HepG2 (cell line): ENCODE results near the gene RINL. TPM values are rescaled to one million over a fixed set of nuclear protein-coding genes. Genes with fewer than 3 reads are reported as not detected.
A peak's percentile ranks its signal among the peaks of the same experiment; 100 is the strongest.

Experiments used
- CBX2 ChIP-seq, 2 experiments: fragments of 200-600 bp in 1 of 2; sonication (generic); formaldehyde crosslinking in 1 of 2; IDR thresholded peaks; 2 replicates each; pipeline versions ENCODE4 v1.7.0 to v1.8.1; 2018 to 2022; ENCODE audit warnings: low read depth in 2 of 2, low read length in 1 of 2, mild to moderate bottlenecking in 1 of 2, missing genetic modification reagents in 1 of 2
- CEBPG ChIP-seq: IDR thresholded peaks from 2 replicates; pipeline ENCODE4 v1.6.1; 2016
- FOXM1 ChIP-seq: sonication (generic); formaldehyde crosslinking; IDR thresholded peaks from 2 replicates; pipeline ENCODE4 v1.5.0; 2020; ENCODE audit warnings: missing genetic modification reagents
- HMG20A ChIP-seq: IDR thresholded peaks from 2 replicates; pipeline ENCODE4 v1.6.1; 2016; ENCODE audit warnings: borderline replicate concordance
- HNRNPL ChIP-seq: fragments of 200-400 bp; formaldehyde crosslinking; IDR thresholded peaks from 2 replicates; pipeline ENCODE4 v1.6.1; 2017; ENCODE audit warnings: mild to moderate bottlenecking, low read depth, low read length
- NAIF1 ChIP-seq: sonication (generic); formaldehyde crosslinking; IDR thresholded peaks from 2 replicates; pipeline ENCODE4 v1.5.0; 2020; ENCODE audit warnings: mild to moderate bottlenecking, missing genetic modification reagents, borderline replicate concordance
- PHF8 ChIP-seq: sonication (generic); formaldehyde crosslinking; IDR thresholded peaks from 2 replicates; pipeline ENCODE4 v1.5.0; 2020; ENCODE audit warnings: missing genetic modification reagents
- REL ChIP-seq: sonication (generic); formaldehyde crosslinking; conservative IDR thresholded peaks from 2 replicates; pipeline ENCODE4 v1.8.0; 2022; ENCODE audit warnings: mild to moderate bottlenecking, missing genetic modification reagents, moderate library complexity
- SMAD9 ChIP-seq: sonication (generic); formaldehyde crosslinking; IDR thresholded peaks from 2 replicates; pipeline ENCODE4 v1.5.1; 2020; ENCODE audit warnings: mild to moderate bottlenecking, missing genetic modification reagents
- SMARCE1 ChIP-seq: fragments of 450-650 bp; IDR thresholded peaks from 2 replicates; pipeline ENCODE4 v1.6.1; 2017; ENCODE audit warnings: borderline replicate concordance
- SRSF4 ChIP-seq: fragments of 200-400 bp; formaldehyde crosslinking; IDR thresholded peaks from one replicate; pipeline ENCODE4 v1.6.1; 2018; ENCODE audit warnings: mild to moderate bottlenecking, low read depth, low read length, moderate library complexity; ENCODE audit not compliant: poor library complexity, severe bottlenecking
- ZFYVE20 ChIP-seq: sonication (generic); formaldehyde crosslinking; IDR thresholded peaks from 2 replicates; pipeline ENCODE4 v1.8.0; 2023; ENCODE audit warnings: low read depth, mild to moderate bottlenecking, moderate library complexity, missing genetic modification reagents, borderline replicate concordance
- ZNF33B ChIP-seq: sonication (generic); formaldehyde crosslinking; IDR thresholded peaks from 2 replicates; pipeline ENCODE4 v1.5.1; 2020; ENCODE audit warnings: mild to moderate bottlenecking, missing genetic modification reagents
- polyA plus RNA-seq, 8 experiments: library from polyadenylated mRNA; depleted of rRNA in 3 of 8; stranded (reverse) in 7 of 8; unstranded in 1 of 8; fragments of >200 nt; fragmentation: Illumina TruSeq in 4 of 8; extraction: Trizol in 4 of 8; gene quantifications; 2 replicates each; pipeline versions ENCODE4 v1.2.1 to v1.2.3, GENCODE V29; 2011 to 2016; ENCODE audit warnings: low read depth in 4 of 8, missing spikeins in 1 of 8, mixed read lengths in 1 of 8; ENCODE audit not compliant: insufficient read depth in 1 of 8
- total RNA-seq, 5 experiments: library from RNA; depleted of rRNA; stranded (reverse); fragments of >200 nt; fragmentation: Illumina TruSeq; extraction: Trizol; gene quantifications; 2 replicates each; pipeline ENCODE4 v1.2.3, GENCODE V29; 2016; ENCODE audit warnings: low read depth in 1 of 5
- TF ChIP-seq, protein P1 (sequence below): sonication (generic); formaldehyde crosslinking; IDR thresholded peaks from 2 replicates; pipeline ENCODE4 v1.5.0; 2020; ENCODE audit warnings: mild to moderate bottlenecking, missing genetic modification reagents, borderline replicate concordance
- TF ChIP-seq, protein P2 (sequence below): sonication (generic); formaldehyde crosslinking; IDR thresholded peaks from 2 replicates; pipeline ENCODE4 v1.8.0; 2023; ENCODE audit warnings: mild to moderate bottlenecking, missing genetic modification reagents
- TF ChIP-seq, protein P3 (sequence below): sonication (generic); formaldehyde crosslinking; IDR thresholded peaks from 2 replicates; pipeline ENCODE4 v1.4.0; 2020; ENCODE audit warnings: low read depth, mild to moderate bottlenecking, missing genetic modification reagents
- TF ChIP-seq, protein P4 (sequence below): sonication (generic); formaldehyde crosslinking; IDR thresholded peaks from 2 replicates; pipeline ENCODE4 v1.9.0; 2021; ENCODE audit warnings: missing genetic modification reagents, mild to moderate bottlenecking, borderline replicate concordance

Gene RINL
- total and polyA plus RNA-seq, 2 of the 13 experiments (the other 11 are each of a cell fraction or from before 2014, with no cell fraction given) = 11.4 to 18.0 TPM

DNA sequence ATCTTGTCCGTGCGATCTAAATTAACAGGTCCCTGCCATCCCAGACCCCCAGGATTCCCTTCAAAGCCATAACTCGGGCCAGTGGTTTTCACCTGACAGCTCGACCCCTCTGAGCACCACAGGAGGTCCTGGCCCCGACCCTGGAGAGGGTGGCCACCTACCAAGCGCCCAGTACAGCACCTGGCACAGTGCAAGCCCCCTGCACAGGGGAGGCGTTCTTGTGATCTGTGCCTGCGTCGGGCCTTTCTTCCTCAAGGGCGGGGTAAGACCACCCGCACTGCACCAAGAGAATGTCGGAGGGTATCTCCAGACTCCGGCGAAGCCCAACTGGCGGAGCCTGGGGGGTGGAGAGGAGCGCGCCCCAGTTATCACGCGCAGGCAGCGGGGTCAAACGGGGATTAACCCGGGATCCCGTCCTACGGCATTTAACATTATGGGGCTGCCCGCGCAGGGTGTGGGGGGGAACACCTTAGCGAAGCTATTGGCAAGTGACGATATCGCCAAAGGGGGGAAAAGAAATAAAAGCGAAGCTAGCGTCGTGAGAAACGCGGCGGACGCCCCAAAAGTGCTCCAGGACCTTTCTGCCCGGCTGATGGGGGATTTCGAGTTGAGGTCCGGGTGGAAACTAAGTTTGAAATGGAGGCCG is 27.0 kb downstream of the RINL start (continued):
- TF ChIP-seq ZFYVE20 = no peak
- no peak for TF ChIP-seq NAIF1 (CRISPR knock-in tag)
- TF ChIP-seq, protein P1, sequence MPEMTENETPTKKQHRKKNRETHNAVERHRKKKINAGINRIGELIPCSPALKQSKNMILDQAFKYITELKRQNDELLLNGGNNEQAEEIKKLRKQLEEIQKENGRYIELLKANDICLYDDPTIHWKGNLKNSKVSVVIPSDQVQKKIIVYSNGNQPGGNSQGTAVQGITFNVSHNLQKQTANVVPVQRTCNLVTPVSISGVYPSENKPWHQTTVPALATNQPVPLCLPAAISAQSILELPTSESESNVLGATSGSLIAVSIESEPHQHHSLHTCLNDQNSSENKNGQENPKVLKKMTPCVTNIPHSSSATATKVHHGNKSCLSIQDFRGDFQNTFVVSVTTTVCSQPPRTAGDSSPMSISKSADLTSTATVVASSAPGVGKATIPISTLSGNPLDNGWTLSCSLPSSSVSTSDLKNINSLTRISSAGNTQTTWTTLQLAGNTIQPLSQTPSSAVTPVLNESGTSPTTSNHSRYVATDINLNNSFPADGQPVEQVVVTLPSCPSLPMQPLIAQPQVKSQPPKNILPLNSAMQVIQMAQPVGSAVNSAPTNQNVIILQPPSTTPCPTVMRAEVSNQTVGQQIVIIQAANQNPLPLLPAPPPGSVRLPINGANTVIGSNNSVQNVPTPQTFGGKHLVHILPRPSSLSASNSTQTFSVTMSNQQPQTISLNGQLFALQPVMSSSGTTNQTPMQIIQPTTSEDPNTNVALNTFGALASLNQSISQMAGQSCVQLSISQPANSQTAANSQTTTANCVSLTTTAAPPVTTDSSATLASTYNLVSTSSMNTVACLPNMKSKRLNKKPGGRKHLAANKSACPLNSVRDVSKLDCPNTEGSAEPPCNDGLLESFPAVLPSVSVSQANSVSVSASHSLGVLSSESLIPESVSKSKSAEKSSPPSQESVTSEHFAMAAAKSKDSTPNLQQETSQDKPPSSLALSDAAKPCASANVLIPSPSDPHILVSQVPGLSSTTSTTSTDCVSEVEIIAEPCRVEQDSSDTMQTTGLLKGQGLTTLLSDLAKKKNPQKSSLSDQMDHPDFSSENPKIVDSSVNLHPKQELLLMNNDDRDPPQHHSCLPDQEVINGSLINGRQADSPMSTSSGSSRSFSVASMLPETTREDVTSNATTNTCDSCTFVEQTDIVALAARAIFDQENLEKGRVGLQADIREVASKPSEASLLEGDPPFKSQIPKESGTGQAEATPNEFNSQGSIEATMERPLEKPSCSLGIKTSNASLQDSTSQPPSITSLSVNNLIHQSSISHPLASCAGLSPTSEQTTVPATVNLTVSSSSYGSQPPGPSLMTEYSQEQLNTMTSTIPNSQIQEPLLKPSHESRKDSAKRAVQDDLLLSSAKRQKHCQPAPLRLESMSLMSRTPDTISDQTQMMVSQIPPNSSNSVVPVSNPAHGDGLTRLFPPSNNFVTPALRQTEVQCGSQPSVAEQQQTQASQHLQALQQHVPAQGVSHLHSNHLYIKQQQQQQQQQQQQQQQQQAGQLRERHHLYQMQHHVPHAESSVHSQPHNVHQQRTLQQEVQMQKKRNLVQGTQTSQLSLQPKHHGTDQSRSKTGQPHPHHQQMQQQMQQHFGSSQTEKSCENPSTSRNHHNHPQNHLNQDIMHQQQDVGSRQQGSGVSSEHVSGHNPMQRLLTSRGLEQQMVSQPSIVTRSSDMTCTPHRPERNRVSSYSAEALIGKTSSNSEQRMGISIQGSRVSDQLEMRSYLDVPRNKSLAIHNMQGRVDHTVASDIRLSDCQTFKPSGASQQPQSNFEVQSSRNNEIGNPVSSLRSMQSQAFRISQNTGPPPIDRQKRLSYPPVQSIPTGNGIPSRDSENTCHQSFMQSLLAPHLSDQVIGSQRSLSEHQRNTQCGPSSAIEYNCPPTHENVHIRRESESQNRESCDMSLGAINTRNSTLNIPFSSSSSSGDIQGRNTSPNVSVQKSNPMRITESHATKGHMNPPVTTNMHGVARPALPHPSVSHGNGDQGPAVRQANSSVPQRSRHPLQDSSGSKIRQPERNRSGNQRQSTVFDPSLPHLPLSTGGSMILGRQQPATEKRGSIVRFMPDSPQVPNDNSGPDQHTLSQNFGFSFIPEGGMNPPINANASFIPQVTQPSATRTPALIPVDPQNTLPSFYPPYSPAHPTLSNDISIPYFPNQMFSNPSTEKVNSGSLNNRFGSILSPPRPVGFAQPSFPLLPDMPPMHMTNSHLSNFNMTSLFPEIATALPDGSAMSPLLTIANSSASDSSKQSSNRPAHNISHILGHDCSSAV (CRISPR knock-in tag) = no peak
- TF ChIP-seq SMAD9 (CRISPR knock-in tag) = 0 out of 2 replicates have a peak, but pooled peaks have one; percentile 32
- no peak for TF ChIP-seq SRSF4
- TF ChIP-seq, protein P2, sequence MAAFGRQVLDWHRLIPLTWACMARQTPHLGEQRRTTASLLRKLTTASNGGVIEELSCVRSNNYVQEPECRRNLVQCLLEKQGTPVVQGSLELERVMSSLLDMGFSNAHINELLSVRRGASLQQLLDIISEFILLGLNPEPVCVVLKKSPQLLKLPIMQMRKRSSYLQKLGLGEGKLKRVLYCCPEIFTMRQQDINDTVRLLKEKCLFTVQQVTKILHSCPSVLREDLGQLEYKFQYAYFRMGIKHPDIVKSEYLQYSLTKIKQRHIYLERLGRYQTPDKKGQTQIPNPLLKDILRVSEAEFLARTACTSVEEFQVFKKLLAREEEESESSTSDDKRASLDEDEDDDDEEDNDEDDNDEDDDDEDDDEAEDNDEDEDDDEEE = no peak
- no peak for TF ChIP-seq REL (CRISPR knock-in tag)
- TF ChIP-seq PHF8 (CRISPR knock-in tag) = no peak
- TF ChIP-seq HNRNPL = peak; percentile 39; the same call in 1 of the 2 replicates
- TF ChIP-seq HMG20A (CRISPR knock-in tag) = no peak
- TF ChIP-seq CBX2 (IDR thresholded peaks at IDR 0.05; ENCODE audit: low read depth, low read length) = no peak
- no peak for TF ChIP-seq CBX2 (CRISPR knock-in tag; IDR thresholded peaks at IDR 0.05; ENCODE audit: low read depth)
- no peak for TF ChIP-seq CEBPG (CRISPR knock-in tag)
- no peak for TF ChIP-seq FOXM1 (CRISPR knock-in tag)
- TF ChIP-seq, protein P3, sequence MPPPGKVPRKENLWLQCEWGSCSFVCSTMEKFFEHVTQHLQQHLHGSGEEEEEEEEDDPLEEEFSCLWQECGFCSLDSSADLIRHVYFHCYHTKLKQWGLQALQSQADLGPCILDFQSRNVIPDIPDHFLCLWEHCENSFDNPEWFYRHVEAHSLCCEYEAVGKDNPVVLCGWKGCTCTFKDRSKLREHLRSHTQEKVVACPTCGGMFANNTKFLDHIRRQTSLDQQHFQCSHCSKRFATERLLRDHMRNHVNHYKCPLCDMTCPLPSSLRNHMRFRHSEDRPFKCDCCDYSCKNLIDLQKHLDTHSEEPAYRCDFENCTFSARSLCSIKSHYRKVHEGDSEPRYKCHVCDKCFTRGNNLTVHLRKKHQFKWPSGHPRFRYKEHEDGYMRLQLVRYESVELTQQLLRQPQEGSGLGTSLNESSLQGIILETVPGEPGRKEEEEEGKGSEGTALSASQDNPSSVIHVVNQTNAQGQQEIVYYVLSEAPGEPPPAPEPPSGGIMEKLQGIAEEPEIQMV (CRISPR knock-in tag) = no peak
- no peak for TF ChIP-seq SMARCE1
- TF ChIP-seq ZNF33B = no peak
- TF ChIP-seq, protein P4, sequence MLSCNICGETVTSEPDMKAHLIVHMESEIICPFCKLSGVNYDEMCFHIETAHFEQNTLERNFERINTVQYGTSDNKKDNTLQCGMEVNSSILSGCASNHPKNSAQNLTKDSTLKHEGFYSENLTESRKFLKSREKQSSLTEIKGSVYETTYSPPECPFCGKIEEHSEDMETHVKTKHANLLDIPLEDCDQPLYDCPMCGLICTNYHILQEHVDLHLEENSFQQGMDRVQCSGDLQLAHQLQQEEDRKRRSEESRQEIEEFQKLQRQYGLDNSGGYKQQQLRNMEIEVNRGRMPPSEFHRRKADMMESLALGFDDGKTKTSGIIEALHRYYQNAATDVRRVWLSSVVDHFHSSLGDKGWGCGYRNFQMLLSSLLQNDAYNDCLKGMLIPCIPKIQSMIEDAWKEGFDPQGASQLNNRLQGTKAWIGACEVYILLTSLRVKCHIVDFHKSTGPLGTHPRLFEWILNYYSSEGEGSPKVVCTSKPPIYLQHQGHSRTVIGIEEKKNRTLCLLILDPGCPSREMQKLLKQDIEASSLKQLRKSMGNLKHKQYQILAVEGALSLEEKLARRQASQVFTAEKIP (CRISPR knock-in tag) = no peak
